T-helper 2 cell treated with Interferon-gamma antibody and Interleukin-4, amounts not matched to agents 5 μg/mL and 100 μg/mL, for 36 hours (primary cell): ENCODE results near the gene CEP170B.
"Not testable (repeated sequence)": the region's sequence is repeated elsewhere in the genome, so short reads cannot be mapped to it uniquely, and the experiment has no call there.

ENCODE experiments used
- DNase-seq: peaks from one replicate; pipeline ENCODE4 v3.0.0; 2021; ENCODE audit warnings: low spot score
- H3K27ac Mint-ChIP-seq: one replicate; pipeline ENCODE4 v1.8.0; 2021; ENCODE audit warnings: mild to moderate bottlenecking, mixed read lengths
- H3K27me3 Mint-ChIP-seq: one replicate; pipeline ENCODE4 v1.8.0; 2021; ENCODE audit warnings: low read depth, mixed read lengths
- H3K36me3 Mint-ChIP-seq: one replicate; pipeline ENCODE4 v1.8.0; 2021; ENCODE audit warnings: low read depth, mixed read lengths
- H3K4me1 Mint-ChIP-seq: one replicate; pipeline ENCODE4 v1.8.0; 2021; ENCODE audit warnings: low read depth, mixed read lengths
- H3K4me3 Mint-ChIP-seq: one replicate; pipeline ENCODE4 v1.8.0; 2022; ENCODE audit warnings: mild to moderate bottlenecking, moderate library complexity, mixed read lengths
- H3K9me3 Mint-ChIP-seq: one replicate; pipeline ENCODE4 v1.8.0; 2021; ENCODE audit warnings: mixed read lengths

The CEP170B gene

GRCh38 chr14:104884381-104884780, 19.3 kb downstream of the CEP170B start:
- H3K36me3 Mint-ChIP-seq, H3K9me3 Mint-ChIP-seq, H3K4me1 Mint-ChIP-seq, DNase-seq, H3K27me3 Mint-ChIP-seq, H3K27ac Mint-ChIP-seq, H3K4me3 Mint-ChIP-seq: not testable (repeated sequence)

GRCh38 chr14:104885031-104885972, 20.2 kb downstream of the CEP170B start:
- Mint-ChIP-seq H3K27ac (no peak overlapping the region), H3K4me1 (no peaks in the 10 kb centered on the region), H3K27me3 (no peaks in the 10 kb centered on the region), H3K4me3 (no peak overlapping the region), H3K36me3 (no peaks in the 10 kb centered on the region), H3K9me3 (no peaks in the 10 kb centered on the region)
- no peak for DNase-seq

GRCh38 chr14:104885973-104886689, 21.1 kb downstream of the CEP170B start:
- Mint-ChIP-seq H3K36me3 (no peaks in the 10 kb centered on the region), H3K4me3 (no peak overlapping the region), H3K4me1 (no peaks in the 10 kb centered on the region), H3K9me3 (no peaks in the 10 kb centered on the region), H3K27ac (no peak overlapping the region), H3K27me3 (no peaks in the 10 kb centered on the region)
- DNase-seq, result no peak

GRCh38 chr14:104886690-104887622, 21.9 kb downstream of the CEP170B start:
- no peak for DNase-seq
- H3K4me3 Mint-ChIP-seq, result no peak overlapping the region
- no peaks in the 10 kb centered on the region for H3K36me3 Mint-ChIP-seq
- no peaks in the 10 kb centered on the region for H3K4me1 Mint-ChIP-seq
- no peaks in the 10 kb centered on the region for H3K27me3 Mint-ChIP-seq
- no peak overlapping the region for H3K27ac Mint-ChIP-seq
- H3K9me3 Mint-ChIP-seq, result no peaks in the 10 kb centered on the region

- no peaks in the 10 kb centered on the region for H3K9me3 Mint-ChIP-seq
- H3K36me3 Mint-ChIP-seq, result no peaks in the 10 kb centered on the region
- DNase-seq, result no peak
- H3K27me3 Mint-ChIP-seq, result no peaks in the 10 kb centered on the region
- no peak overlapping the region for H3K27ac Mint-ChIP-seq
- no peak overlapping the region for H3K4me3 Mint-ChIP-seq
- H3K4me1 Mint-ChIP-seq, result no peaks in the 10 kb centered on the region
Observed at GRCh38 chr14:104887623-104888488, 22.8 kb downstream of the CEP170B start.

- Mint-ChIP-seq H3K27ac (no peak overlapping the region), H3K27me3 (no peaks in the 10 kb centered on the region), H3K4me3 (no peak overlapping the region), H3K9me3 (no peaks in the 10 kb centered on the region), H3K36me3 (no peaks in the 10 kb centered on the region), H3K4me1 (no peaks in the 10 kb centered on the region)
- peak; percentile 2 for DNase-seq
Observed at GRCh38 chr14:104888489-104889374, 23.7 kb downstream of the CEP170B start.

- Mint-ChIP-seq H3K36me3 (no peaks in the 10 kb centered on the region), H3K9me3 (no peaks in the 10 kb centered on the region), H3K4me1 (no peaks in the 10 kb centered on the region), H3K27me3 (no peaks in the 10 kb centered on the region), H3K4me3 (no peak overlapping the region), H3K27ac (no peak overlapping the region)
- DNase-seq, result peak; percentile 2
Observed at GRCh38 chr14:104889375-104889757, 24.3 kb downstream of the CEP170B start.

- H3K27me3 Mint-ChIP-seq, DNase-seq, H3K4me3 Mint-ChIP-seq, H3K27ac Mint-ChIP-seq, H3K4me1 Mint-ChIP-seq, H3K9me3 Mint-ChIP-seq, H3K36me3 Mint-ChIP-seq: not testable (repeated sequence)
Observed at GRCh38 chr14:104890292-104890691, 25.2 kb downstream of the CEP170B start.

GRCh38 chr14:104891121-104891551, 26.1 kb downstream of the CEP170B start:
- DNase-seq, result no peak
- Mint-ChIP-seq H3K9me3 (no peaks in the 10 kb centered on the region), H3K27ac (no peak overlapping the region), H3K4me3 (no peak overlapping the region), H3K4me1 (no peaks in the 10 kb centered on the region), H3K36me3 (no peaks in the 10 kb centered on the region), H3K27me3 (no peaks in the 10 kb centered on the region)

- H3K27me3 Mint-ChIP-seq, result no peaks in the 10 kb centered on the region
- no peak for DNase-seq
- H3K9me3 Mint-ChIP-seq, result no peaks in the 10 kb centered on the region
- H3K36me3 Mint-ChIP-seq, result no peaks in the 10 kb centered on the region
- H3K27ac Mint-ChIP-seq, result no peak overlapping the region
- no peak overlapping the region for H3K4me3 Mint-ChIP-seq
- H3K4me1 Mint-ChIP-seq, result peaks cover 2% of the 10 kb centered on the region
Observed at GRCh38 chr14:104891664-104892530, 26.8 kb downstream of the CEP170B start.

- no peak for DNase-seq
- Mint-ChIP-seq H3K4me1 (peaks cover 2% of the 10 kb centered on the region), H3K27ac (no peak overlapping the region), H3K27me3 (no peaks in the 10 kb centered on the region), H3K36me3 (no peaks in the 10 kb centered on the region), H3K9me3 (no peaks in the 10 kb centered on the region), H3K4me3 (no peak overlapping the region)
Observed at GRCh38 chr14:104892531-104893434, 27.7 kb downstream of the CEP170B start.
